ENCODE data around the gene TGFBRAP1. TPM values are rescaled to one million over a fixed set of nuclear protein-coding genes. Genes with fewer than 3 reads are reported as not detected.

TGFBRAP1 gene
- total and polyA plus RNA-seq, 9 of the 15 experiments (the other 6 are each of a cell fraction or from before 2014, with no cell fraction given), result 3.7 to 18.0 (median 11.0) TPM

- TF ChIP-seq FOXP4 (CRISPR knock-in tag; IDR thresholded peaks at IDR 0.05; ENCODE audit: borderline replicate concordance) (0 out of 2 replicates have a peak, but pooled peaks have one; percentile 77), ZNF232 (CRISPR knock-in tag; IDR thresholded peaks at IDR 0.05) (peak; percentile 91; the same call in 1 of the 2 replicates), ZBTB11 (CRISPR knock-in tag; IDR thresholded peaks at IDR 0.05) (peak in 1 of 3 experiments; percentile 51; a peak in 1 of 6 replicates), STAT5A (IDR thresholded peaks at IDR 0.05; ENCODE audit: borderline replicate concordance, low read length) (no peak), ZNF212 (CRISPR knock-in tag; IDR thresholded peaks at IDR 0.05) (0 out of 2 replicates have a peak, but pooled peaks have one; percentile 4), CREB3L1 (IDR thresholded peaks at IDR 0.05; ENCODE audit: borderline replicate concordance, low read depth) (0 out of 2 replicates have a peak, but pooled peaks have one; percentile 16), EP300 (IDR thresholded peaks at IDR 0.05; ENCODE audit: low read length) (no peak), ATF7 (IDR thresholded peaks at IDR 0.05) (peak; percentile 24; the same call in 1 of the 2 replicates), ZNF512 (tag; IDR thresholded peaks at IDR 0.05) (no peak), MAX (CRISPR knock-in tag; IDR thresholded peaks at IDR 0.05) (peak; percentile 94), ARID1B (IDR thresholded peaks at IDR 0.05) (no peak), CEBPB (tag; IDR thresholded peaks at IDR 0.05) (no peak), FOXK1 (CRISPR knock-in tag; IDR thresholded peaks at IDR 0.05; ENCODE audit: borderline replicate concordance) (0 out of 2 replicates have a peak, but pooled peaks have one; percentile 18), NR4A1 (CRISPR knock-in tag; IDR thresholded peaks at IDR 0.05) (no peak), NR4A1 (tag; IDR thresholded peaks at IDR 0.05) (0 out of 2 replicates have a peak, but pooled peaks have one; percentile 48), SIN3A (IDR thresholded peaks at IDR 0.05; ENCODE audit: borderline replicate concordance in 2 of 2, control insufficient read depth in 1 of 2, low read depth in 2 of 2, low read length in 2 of 2) (peak in 1 of 2 experiments; percentile 14; a peak in 1 of 4 replicates)
These were observed at the start of gene TGFBRAP1 (continued) for GRCh38 chr2:105329561-105330495.
